NCI-H146 (cell line): ENCODE results near the gene NUP62.
A peak's percentile ranks its signal among the peaks of the same experiment; 100 is the strongest.

Experiments
- DNase-seq: peaks from one replicate; lab custom pipeline; 2025; lab: John Stamatoyannopoulos, UW

Gene NUP62

GRCh38 chr19:49880162-49880869 lies 49.0 kb downstream of the NUP62 start:
- no peak for DNase-seq

DNA sequence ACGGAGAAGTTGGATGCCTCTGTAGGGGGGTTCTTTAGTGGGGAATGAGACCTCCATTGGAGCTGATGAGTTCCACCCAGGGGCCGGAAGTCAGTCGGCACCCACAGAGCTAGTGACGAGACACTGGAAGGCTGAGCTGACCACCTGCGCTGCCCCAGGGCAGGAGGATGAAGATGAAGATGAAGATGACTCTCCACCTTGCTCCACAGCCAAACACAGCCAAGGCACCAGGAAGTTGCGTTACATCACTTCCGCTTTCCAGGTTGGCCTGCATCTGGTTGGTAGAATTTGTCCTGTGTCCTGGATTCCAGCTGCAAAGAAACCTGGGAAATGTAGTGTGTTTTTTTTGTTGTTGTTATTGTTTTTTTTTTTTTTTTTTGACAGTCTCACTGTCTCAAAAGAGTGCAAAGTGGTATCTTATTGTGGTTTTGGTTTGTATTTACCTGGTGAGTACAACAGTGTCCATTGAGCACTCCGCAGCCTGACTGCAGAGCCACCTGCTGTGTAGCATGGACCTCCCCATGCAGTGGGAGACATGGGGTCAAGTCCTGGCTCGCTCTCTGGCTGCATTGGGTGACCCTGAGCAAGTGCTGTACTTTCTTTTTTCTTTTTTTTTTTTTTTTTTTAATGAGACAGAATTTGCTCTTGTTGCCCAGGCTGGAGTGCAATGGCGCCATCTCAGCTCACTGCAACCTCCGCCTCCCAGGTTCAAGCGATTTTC lies 49.9 kb downstream of the NUP62 start:
- no peak for DNase-seq

DNA sequence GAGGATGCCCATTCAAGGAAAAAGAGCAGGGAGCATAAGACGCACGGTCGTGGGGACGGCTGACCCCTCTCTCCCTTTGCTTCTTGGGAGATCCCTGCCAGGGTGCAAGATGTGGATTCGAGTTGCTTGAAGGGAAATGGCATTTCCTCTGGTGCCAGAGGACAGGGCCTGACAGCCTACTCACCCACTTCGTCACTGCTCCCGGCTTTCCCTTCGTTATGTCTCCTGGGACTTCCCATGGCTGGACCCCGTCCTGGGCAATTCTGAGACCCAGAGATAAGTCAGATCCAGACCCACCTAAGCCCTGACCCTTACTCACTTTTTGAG lies 50.6 kb downstream of the NUP62 start:
- no peak for DNase-seq

DNA sequence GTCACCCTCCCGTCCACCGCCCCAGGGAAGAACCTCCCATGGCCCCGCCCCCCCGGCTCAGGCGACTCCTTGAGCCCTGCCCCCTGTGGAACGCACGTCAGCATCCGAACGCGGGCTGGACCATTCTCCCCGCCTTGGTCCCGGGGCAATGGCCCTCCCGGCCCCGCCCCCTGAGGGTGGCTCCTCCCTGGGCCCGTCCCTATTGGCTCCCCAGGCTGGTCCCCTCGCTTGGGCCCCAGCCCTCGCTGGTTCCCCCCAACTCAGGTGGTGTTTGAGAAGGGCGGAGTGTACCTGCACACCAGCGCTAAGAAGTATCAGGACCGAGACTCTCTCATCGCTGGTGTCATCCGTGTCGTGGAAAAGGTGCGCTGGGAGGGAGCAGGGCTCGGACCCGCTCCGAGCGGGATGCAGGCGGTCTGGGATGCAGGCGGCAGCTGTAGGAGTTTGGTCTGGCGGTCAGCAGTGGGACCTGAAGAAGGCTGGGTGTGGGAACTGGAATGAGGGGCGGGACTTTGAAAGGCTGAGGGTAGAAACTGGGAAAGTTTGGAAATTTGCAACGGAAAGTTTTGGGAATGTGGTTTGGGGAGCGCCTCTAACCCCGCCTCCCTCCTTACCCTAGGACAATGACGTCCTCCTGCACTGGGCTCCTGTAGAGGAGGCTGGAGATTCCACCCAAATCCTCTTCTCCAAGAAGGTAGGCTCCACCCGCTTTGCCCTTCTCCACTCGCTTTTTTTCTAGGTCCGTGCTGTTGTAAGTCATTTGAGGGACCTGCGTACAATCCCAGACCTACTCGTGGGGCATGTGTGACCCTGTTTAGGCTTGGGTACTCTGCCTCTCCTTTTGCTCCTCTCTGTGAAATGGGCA lies 51.2 kb downstream of the NUP62 start:
- DNase-seq, result peak; percentile 99

GRCh38 chr19:49877020-49877878 lies 52.1 kb downstream of the NUP62 start, which contains the start of the genes AKT1S1 and TBC1D17:
AKT1S1 (minus strand) TSS chr19:49877355; CDS start chr19:49873295, 4,060 bp downstream.
TBC1D17 (plus strand) TSS chr19:49877702; CDS start chr19:49877724, 22 bp downstream.
- peak; percentile 100 for DNase-seq

GRCh38 chr19:49876422-49877019 lies 52.8 kb downstream of the NUP62 start:
- peak; percentile 99 for DNase-seq

DNA sequence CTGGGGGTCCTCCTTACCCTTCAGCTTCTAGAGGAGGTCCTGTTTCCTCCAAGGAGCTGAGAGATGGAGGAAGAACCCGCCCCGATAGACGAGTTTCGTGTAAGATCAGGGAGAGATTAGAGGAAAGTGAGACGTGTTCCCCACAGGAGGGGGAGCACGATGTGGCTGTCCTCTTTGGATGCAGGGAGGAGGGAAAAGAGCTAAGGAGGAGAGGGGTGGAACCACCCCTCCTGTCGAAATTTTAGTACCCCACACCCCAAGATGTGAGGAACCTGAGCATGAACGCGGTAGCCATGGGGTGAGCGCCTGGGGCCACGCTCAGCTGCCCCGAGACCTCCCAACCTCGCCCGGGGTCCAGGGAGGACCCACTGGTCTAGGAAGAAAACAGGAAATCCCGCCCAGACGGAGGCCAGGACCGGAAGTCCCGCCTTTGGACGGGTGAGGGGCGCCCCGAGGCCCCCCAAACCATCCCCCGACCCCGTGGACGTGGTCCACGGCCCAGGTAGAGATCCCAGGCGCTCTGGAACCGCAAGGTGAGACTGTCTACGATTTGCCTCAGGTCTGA lies 53.4 kb downstream of the NUP62 start:
- DNase-seq, result peak; percentile 64

GRCh38 chr19:49875177-49875576 lies 54.1 kb downstream of the NUP62 start:
- no peak for DNase-seq

GRCh38 chr19:49874503-49875157 lies 54.7 kb downstream of the NUP62 start:
- no peak for DNase-seq

- DNase-seq, result no peak
These were observed 55.5 kb downstream of the NUP62 start for GRCh38 chr19:49873834-49874233.

GRCh38 chr19:49873129-49873521 lies 56.2 kb downstream of the NUP62 start:
- no peak for DNase-seq

- no peak for DNase-seq
These were observed 56.8 kb downstream of the NUP62 start for GRCh38 chr19:49872245-49873128.

DNA sequence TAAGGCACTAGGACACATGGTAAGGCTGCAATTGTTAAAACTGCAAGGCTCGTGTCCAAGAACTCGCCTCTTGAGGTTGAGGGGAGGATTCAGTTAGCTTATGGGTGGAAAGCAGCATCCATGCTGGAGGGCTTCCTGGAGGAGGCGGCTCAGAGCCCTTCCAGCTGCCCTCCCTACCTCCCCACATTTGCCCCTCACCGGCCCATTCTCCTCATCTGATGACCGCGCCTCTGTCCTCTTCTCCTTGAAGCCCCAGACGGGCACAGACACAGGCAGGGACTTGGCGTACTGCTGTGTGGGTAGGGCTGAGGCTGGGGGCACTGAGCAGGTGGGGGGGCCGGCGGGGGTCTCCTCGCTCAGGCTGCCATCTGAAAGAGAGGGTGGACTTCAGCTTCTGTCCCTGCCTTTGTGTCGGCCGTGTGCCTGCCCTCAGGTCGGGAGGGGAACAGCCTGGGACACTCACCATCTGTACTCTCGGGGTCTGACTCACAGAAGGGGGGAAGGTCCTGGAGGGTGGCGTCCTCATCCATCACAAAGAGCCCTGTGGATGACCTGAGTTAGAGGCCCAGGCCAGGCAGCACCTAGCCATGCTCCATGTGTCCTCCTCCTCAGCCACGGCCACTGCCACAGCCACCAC lies 57.8 kb downstream of the NUP62 start:
- DNase-seq, result no peak

GRCh38 chr19:49870309-49870901 lies 58.9 kb downstream of the NUP62 start:
- DNase-seq, result no peak

DNA sequence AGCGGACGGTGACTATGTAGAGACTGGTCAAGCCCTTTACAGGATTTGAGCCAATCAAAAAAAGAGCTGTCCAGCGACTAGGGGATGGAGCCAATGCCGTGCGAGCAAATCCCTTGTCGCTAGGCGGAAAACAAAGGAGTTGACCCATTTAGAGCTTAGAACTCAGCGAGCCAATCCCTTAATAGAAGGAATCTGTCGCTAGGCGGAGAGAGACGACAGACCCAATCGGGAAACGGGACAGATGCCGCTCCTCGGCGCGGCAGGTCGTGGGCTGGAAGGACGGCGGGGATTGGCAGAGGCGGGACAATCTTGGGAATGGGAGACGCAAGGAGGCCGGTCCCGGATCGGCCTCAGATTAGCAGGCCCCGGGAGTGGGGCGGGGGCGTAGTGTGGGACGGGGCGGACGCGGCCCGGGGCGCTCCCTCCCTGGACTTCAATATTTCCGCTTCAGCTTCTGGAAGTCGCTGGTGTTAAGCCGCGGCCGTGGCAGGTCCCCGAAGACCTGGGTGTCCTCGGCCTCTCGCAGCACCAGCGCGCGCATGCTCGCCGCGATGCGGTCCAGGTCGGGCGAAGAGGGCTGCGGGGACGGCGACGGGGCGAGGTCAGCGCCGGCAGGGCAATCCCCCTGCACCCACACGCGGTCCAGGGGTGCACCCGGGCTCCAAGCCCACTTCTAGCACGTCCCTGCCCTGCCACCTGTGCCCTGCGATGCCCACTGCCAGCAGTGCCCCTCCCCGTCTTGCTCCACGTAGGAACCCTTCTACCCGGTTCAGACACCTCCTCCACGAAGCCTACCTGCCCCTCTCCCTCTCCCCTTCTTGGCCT lies 59.6 kb downstream of the NUP62 start:
- peak; percentile 100 for DNase-seq

DNA sequence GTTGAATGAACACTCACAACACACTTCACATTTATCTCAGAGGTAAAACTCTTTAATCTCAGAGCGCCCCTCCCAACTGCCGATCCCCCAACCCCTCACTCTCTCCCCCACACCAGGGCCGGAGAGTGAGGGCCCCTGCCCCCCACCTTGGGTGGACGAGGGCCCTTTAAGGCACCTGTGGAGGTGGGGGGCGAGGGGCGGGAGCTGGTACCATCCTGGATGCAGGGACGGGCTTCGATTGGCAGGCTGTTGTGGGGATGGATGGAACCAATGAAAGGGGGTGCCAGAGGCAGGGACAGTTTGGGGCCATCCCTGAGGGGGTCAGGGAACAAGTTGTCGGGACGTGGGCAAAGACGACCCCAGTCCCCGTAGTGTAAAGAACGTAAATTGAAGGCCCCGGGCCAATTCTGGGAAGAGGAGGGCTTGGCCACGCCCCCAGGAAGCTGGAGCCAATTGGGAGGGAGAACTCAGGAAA lies 60.3 kb downstream of the NUP62 start:
- DNase-seq, result peak; percentile 94
